HEK293 (cell line): ENCODE measurements around the gene EEF2KMT.

Experiments used
- CTCF ChIA-PET: fragments of 350-600 bp; formaldehyde crosslinking; extraction: SDS; loops from one replicate; lab custom pipeline; 2021; ENCODE audit warnings: antibody characterized with exemption; lab: Yijun Ruan, JAX
- POLR2A ChIA-PET: fragments of 300-600 bp; formaldehyde crosslinking; extraction: SDS; loops from one replicate; lab custom pipeline; 2020; ENCODE audit warnings: antibody characterized with exemption, inconsistent platforms; lab: Yijun Ruan, JAX
- H3K27ac ChIP-seq: fragments of 200-500 bp; sonication (Bioruptor generic); 2 replicates; pipeline ENCODE4 v1.5.1; 2014; ENCODE audit warnings: low read depth, low read length, control low read depth, inconsistent platforms; ENCODE audit errors: extremely low read depth
- H3K36me3 ChIP-seq, 2 experiments: fragments of 200-500 bp in 1 of 2; sonication (Bioruptor generic) in 1 of 2; 1 replicate in 1 of 2; 2 replicates in 1 of 2; pipeline ENCODE4 v1.5.1; 2014 to 2017; ENCODE audit warnings: inconsistent platforms in 2 of 2, low read length in 2 of 2; ENCODE audit not compliant: control insufficient read depth in 2 of 2, insufficient read depth in 1 of 2
- H3K4me1 ChIP-seq: fragments of 200-500 bp; sonication (Bioruptor generic); 2 replicates; pipeline ENCODE4 v1.5.1; 2014; ENCODE audit warnings: mild to moderate bottlenecking, low read length, inconsistent platforms; ENCODE audit not compliant: control insufficient read depth, insufficient read depth
- H3K4me3 ChIP-seq: 2 replicates; pipeline ENCODE4 v1.5.1; 2011; ENCODE audit warnings: low read depth, mild to moderate bottlenecking, control low read depth, low read length, moderate library complexity
- H3K9me3 ChIP-seq: fragments of 200-500 bp; sonication (Bioruptor generic); 2 replicates; pipeline ENCODE4 v1.5.1; 2014; ENCODE audit warnings: low read depth, low read length, inconsistent platforms; ENCODE audit not compliant: control insufficient read depth, insufficient read depth
- MZF1 ChIP-seq: fragments of 450-650 bp; formaldehyde crosslinking; IDR thresholded peaks from 2 replicates; pipeline ENCODE4 v1.5.1; 2017; ENCODE audit warnings: missing biosample characterization, missing genetic modification characterization, borderline replicate concordance
- SP7 ChIP-seq: fragments of 450-650 bp; formaldehyde crosslinking; IDR thresholded peaks from 2 replicates; pipeline ENCODE4 v1.5.1; 2016; ENCODE audit warnings: missing biosample characterization, missing genetic modification characterization
- YY1 ChIP-seq: fragments of 450-650 bp; formaldehyde crosslinking; IDR thresholded peaks from 2 replicates; pipeline ENCODE4 v1.5.1; 2018; ENCODE audit warnings: missing biosample characterization, missing genetic modification characterization
- ZBTB21 ChIP-seq: fragments of 450-650 bp; formaldehyde crosslinking; IDR thresholded peaks from 2 replicates; pipeline ENCODE4 v1.5.1; 2017; ENCODE audit warnings: missing biosample characterization, missing genetic modification characterization
- ZFP69B ChIP-seq: fragments of 450-650 bp; formaldehyde crosslinking; IDR thresholded peaks from 2 replicates; pipeline ENCODE4 v1.5.1; 2016; ENCODE audit warnings: missing biosample characterization, missing genetic modification characterization
- ZNF138 ChIP-seq: fragments of 450-650 bp; formaldehyde crosslinking; IDR thresholded peaks from 2 replicates; pipeline ENCODE4 v1.5.1; 2016; ENCODE audit warnings: missing biosample characterization, missing genetic modification characterization, borderline replicate concordance
- ZNF184 ChIP-seq: fragments of 450-650 bp; IDR thresholded peaks from 2 replicates; pipeline ENCODE4 v1.5.1; 2018; ENCODE audit warnings: missing biosample characterization, mild to moderate bottlenecking, missing genetic modification characterization
- ZNF302 ChIP-seq: fragments of 450-650 bp; formaldehyde crosslinking; IDR thresholded peaks from 2 replicates; pipeline ENCODE4 v1.5.1; 2016; ENCODE audit warnings: missing biosample characterization, missing genetic modification characterization, low read depth
- ZNF341 ChIP-seq: fragments of 450-650 bp; formaldehyde crosslinking; IDR thresholded peaks from 2 replicates; pipeline ENCODE4; 2016; ENCODE audit warnings: low read depth, missing biosample characterization, missing genetic modification characterization
- ZNF354C ChIP-seq: fragments of 450-650 bp; formaldehyde crosslinking; IDR thresholded peaks from 2 replicates; pipeline ENCODE4 v1.5.1; 2016; ENCODE audit warnings: missing biosample characterization, missing genetic modification characterization, low read depth, borderline replicate concordance
- ZNF391 ChIP-seq: fragments of 450-650 bp; formaldehyde crosslinking; IDR thresholded peaks from 2 replicates; pipeline ENCODE4 v1.5.1; 2016; ENCODE audit warnings: low read depth, missing biosample characterization, missing genetic modification characterization, borderline replicate concordance
- ZNF426 ChIP-seq: fragments of 450-650 bp; formaldehyde crosslinking; IDR thresholded peaks from 2 replicates; pipeline ENCODE4 v1.5.1; 2017; ENCODE audit warnings: missing biosample characterization, missing genetic modification characterization, mild to moderate bottlenecking, inconsistent platforms, moderate library complexity
- ZNF48 ChIP-seq: fragments of 450-650 bp; formaldehyde crosslinking; IDR thresholded peaks from 2 replicates; pipeline ENCODE4 v1.5.1; 2016; ENCODE audit warnings: missing biosample characterization, missing genetic modification characterization
- ZNF514 ChIP-seq: fragments of 450-650 bp; formaldehyde crosslinking; IDR thresholded peaks from 2 replicates; pipeline ENCODE4 v1.5.1; 2016; ENCODE audit warnings: missing biosample characterization, missing genetic modification characterization
- ZNF555 ChIP-seq: fragments of 450-650 bp; formaldehyde crosslinking; conservative IDR thresholded peaks from 2 replicates; pipeline ENCODE4 v1.5.1; 2017; ENCODE audit warnings: missing biosample characterization, mild to moderate bottlenecking, missing genetic modification characterization, inconsistent platforms
- ZNF624 ChIP-seq: fragments of 450-650 bp; formaldehyde crosslinking; IDR thresholded peaks from 2 replicates; pipeline ENCODE4 v1.5.1; 2017; ENCODE audit warnings: missing biosample characterization, missing genetic modification characterization
- ZNF654 ChIP-seq: fragments of 450-650 bp; formaldehyde crosslinking; IDR thresholded peaks from 2 replicates; pipeline ENCODE4 v1.5.1; 2016; ENCODE audit warnings: low read depth, missing biosample characterization, missing genetic modification characterization
- ZNF664 ChIP-seq: fragments of 450-650 bp; formaldehyde crosslinking; IDR thresholded peaks from 2 replicates; pipeline ENCODE4 v1.5.1; 2016; ENCODE audit warnings: missing biosample characterization, missing genetic modification characterization
- ZNF670 ChIP-seq: fragments of 450-650 bp; formaldehyde crosslinking; IDR thresholded peaks from 2 replicates; pipeline ENCODE4 v1.5.1; 2016; ENCODE audit warnings: missing biosample characterization, missing genetic modification characterization, low read depth
- ZNF747 ChIP-seq: fragments of 450-650 bp; formaldehyde crosslinking; IDR thresholded peaks from 2 replicates; pipeline ENCODE4 v1.5.1; 2016; ENCODE audit warnings: missing biosample characterization, missing genetic modification characterization
- TF ChIP-seq, protein P1 (sequence below): fragments of 450-650 bp; IDR thresholded peaks from 2 replicates; pipeline ENCODE4 v1.5.1; 2018; ENCODE audit warnings: missing biosample characterization, missing genetic modification characterization
- TF ChIP-seq, protein P2 (sequence below): IDR thresholded peaks from 2 replicates; pipeline ENCODE4 v1.6.1; 2011; ENCODE audit warnings: mild to moderate bottlenecking, low read depth, low read length, borderline replicate concordance
- TF ChIP-seq, protein P3 (sequence below): fragments of 450-650 bp; formaldehyde crosslinking; IDR thresholded peaks from 2 replicates; pipeline ENCODE4 v1.5.1; 2016; ENCODE audit warnings: missing biosample characterization, missing genetic modification characterization
- TF ChIP-seq, protein P4 (sequence below): fragments of 450-650 bp; formaldehyde crosslinking; IDR thresholded peaks from 2 replicates; pipeline ENCODE4 v1.5.1; 2017; ENCODE audit warnings: missing biosample characterization, mild to moderate bottlenecking, missing genetic modification characterization, moderate library complexity
- TF ChIP-seq, protein P5 (sequence below): fragments of 450-650 bp; formaldehyde crosslinking; IDR thresholded peaks from 2 replicates; pipeline ENCODE4 v1.5.1; 2016; ENCODE audit warnings: missing biosample characterization, missing genetic modification characterization

Gene EEF2KMT

DNA sequence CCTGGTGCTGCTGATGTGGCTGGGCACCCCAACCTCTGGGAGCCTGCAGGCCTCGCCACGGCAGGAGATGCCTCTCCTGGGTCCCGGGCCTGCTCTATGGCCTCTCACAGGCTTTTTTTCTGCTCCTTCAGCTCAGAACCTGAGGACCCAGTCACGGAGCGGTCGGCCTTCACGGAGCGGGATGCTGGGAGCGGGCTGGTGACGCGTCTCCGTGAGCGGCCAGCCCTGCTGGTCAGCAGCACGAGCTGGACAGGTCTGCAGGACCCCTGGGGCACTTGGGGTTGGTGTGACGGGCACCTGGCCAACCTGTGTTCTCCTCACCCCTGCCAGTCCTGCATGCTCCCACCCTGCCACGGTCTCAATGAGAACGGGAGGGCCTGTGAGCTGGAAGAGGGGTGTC, 19.0 kb downstream of the EEF2KMT start:
- Histone ChIP-seq H3K4me3 (no peak overlapping the region), H3K9me3 (no peaks in the 10 kb centered on the region), H3K27ac (no peak overlapping the region), H3K36me3 (peaks cover 0 to 35% of the 10 kb centered on the region in 2 experiments; a peak in 1 of 3 replicates), H3K4me1 (no peaks in the 10 kb centered on the region)
- TF ChIP-seq ZNF654 (tag by site-specific recombination) (no peak), YY1 (tag by site-specific recombination) (no peak), ZNF514 (tag by site-specific recombination) (no peak), ZNF426 (tag by site-specific recombination) (no peak), ZNF624 (tag by site-specific recombination) (no peak), ZNF747 (tag by site-specific recombination) (no peak), ZNF354C (tag by site-specific recombination) (no peak), ZNF391 (tag by site-specific recombination) (no peak), ZNF664 (no peak), ZFP69B (tag by site-specific recombination) (no peak), ZNF555 (tag by site-specific recombination) (no peak), ZNF138 (tag by site-specific recombination) (no peak)
- TF ChIP-seq, protein P1, sequence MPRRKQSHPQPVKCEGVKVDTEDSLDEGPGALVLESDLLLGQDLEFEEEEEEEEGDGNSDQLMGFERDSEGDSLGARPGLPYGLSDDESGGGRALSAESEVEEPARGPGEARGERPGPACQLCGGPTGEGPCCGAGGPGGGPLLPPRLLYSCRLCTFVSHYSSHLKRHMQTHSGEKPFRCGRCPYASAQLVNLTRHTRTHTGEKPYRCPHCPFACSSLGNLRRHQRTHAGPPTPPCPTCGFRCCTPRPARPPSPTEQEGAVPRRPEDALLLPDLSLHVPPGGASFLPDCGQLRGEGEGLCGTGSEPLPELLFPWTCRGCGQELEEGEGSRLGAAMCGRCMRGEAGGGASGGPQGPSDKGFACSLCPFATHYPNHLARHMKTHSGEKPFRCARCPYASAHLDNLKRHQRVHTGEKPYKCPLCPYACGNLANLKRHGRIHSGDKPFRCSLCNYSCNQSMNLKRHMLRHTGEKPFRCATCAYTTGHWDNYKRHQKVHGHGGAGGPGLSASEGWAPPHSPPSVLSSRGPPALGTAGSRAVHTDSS: no peak
- POLR2A ChIA-PET: interaction anchor here (0.5 kb wide), 1 partner anchor 320 kb away, joined by 3 read pairs; no protein-coding TSS in a partner anchor
- CTCF ChIA-PET: no interaction called here

DNA sequence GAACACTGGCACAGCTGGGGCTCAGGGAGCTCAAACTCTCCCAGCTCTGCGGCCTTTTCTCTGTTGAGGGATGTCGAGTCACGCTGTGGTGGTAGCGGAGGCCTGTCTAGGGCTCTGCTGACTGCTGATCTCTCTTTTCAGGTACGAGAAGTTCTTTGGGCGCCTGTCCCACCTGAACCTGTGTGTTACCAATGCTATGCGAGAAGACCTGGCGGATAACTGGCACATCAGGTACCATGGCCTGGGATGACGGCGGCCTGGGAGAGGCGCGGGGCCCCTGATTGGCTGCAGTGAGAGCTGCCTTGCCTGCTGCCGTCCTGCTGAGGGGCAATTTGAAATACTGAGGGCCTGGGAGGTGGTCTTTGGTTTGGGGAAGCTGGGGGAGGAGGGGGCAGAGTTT, 20.3 kb downstream of the EEF2KMT start:
- ChIA-PET POLR2A (no interaction called here), CTCF (interaction anchor here (0.7 kb wide), 1 partner anchor 21 kb away, joined by 3 read pairs; no protein-coding TSS in a partner anchor)
- peaks cover 0 to 40% of the 10 kb centered on the region in 2 experiments; a peak in 1 of 3 replicates for H3K36me3 ChIP-seq
- no peaks in the 10 kb centered on the region for H3K9me3 ChIP-seq
- no peak overlapping the region for H3K4me3 ChIP-seq
- no peak for TF ChIP-seq ZBTB21 (tag by site-specific recombination)
- TF ChIP-seq, protein P2, sequence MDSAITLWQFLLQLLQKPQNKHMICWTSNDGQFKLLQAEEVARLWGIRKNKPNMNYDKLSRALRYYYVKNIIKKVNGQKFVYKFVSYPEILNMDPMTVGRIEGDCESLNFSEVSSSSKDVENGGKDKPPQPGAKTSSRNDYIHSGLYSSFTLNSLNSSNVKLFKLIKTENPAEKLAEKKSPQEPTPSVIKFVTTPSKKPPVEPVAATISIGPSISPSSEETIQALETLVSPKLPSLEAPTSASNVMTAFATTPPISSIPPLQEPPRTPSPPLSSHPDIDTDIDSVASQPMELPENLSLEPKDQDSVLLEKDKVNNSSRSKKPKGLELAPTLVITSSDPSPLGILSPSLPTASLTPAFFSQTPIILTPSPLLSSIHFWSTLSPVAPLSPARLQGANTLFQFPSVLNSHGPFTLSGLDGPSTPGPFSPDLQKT: no peak
- TF ChIP-seq, protein P3, sequence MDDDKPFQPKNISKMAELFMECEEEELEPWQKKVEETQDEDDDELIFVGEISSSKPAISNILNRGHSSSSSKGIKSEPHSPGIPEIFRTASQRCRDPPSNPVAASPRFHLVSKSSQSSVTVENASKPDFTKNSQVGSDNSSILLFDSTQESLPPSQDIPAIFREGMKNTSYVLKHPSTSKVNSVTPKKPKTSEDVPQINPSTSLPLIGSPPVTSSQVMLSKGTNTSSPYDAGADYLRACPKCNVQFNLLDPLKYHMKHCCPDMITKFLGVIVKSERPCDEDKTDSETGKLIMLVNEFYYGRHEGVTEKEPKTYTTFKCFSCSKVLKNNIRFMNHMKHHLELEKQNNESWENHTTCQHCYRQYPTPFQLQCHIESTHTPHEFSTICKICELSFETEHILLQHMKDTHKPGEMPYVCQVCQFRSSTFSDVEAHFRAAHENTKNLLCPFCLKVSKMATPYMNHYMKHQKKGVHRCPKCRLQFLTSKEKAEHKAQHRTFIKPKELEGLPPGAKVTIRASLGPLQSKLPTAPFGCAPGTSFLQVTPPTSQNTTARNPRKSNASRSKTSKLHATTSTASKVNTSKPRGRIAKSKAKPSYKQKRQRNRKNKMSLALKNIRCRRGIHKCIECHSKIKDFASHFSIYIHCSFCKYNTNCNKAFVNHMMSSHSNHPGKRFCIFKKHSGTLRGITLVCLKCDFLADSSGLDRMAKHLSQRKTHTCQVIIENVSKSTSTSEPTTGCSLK (tag by site-specific recombination): no peak
- no peak for TF ChIP-seq ZNF341 (tag by site-specific recombination)
- no peaks in the 10 kb centered on the region for H3K4me1 ChIP-seq
- no peak overlapping the region for H3K27ac ChIP-seq

DNA sequence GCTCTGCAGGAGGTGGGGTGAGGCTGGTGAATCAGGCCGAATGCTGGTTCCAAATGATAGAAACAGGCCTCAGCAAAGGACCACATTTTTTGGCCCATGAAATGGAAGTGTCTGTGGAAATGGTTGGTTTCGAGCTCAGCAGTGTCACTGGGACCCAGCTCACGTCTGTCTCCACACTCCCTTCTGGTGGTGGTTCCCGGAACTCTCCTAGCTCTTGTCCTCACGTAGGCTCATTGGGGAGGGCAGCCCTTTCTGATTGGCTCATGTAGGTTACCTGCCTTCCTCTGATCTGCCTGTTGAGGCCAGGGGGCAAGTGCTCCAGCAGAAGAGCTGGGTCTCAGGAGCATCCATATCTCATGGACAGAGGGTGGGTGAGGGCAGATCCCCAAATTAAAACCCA, 22.0 kb downstream of the EEF2KMT start:
- no peaks in the 10 kb centered on the region for H3K9me3 ChIP-seq
- no peak overlapping the region for H3K4me3 ChIP-seq
- ChIA-PET CTCF (interaction anchor here (0.5 to 1.1 kb wide), 3 partner anchors 9 to 558 kb away, joined by 3 to 9 read pairs (median 6); no protein-coding TSS in a partner anchor), POLR2A (interaction anchor here (1.2 kb wide), 1 partner anchor 22 kb away, joined by 3 read pairs; the partner anchor contains the start of gene EEF2KMT)
- H3K4me1 ChIP-seq: no peaks in the 10 kb centered on the region
- no peak overlapping the region for H3K27ac ChIP-seq
- H3K36me3 ChIP-seq: peaks cover 0 to 40% of the 10 kb centered on the region in 2 experiments; a peak in 1 of 3 replicates
- TF ChIP-seq ZNF670: no peak
- TF ChIP-seq, protein P4, sequence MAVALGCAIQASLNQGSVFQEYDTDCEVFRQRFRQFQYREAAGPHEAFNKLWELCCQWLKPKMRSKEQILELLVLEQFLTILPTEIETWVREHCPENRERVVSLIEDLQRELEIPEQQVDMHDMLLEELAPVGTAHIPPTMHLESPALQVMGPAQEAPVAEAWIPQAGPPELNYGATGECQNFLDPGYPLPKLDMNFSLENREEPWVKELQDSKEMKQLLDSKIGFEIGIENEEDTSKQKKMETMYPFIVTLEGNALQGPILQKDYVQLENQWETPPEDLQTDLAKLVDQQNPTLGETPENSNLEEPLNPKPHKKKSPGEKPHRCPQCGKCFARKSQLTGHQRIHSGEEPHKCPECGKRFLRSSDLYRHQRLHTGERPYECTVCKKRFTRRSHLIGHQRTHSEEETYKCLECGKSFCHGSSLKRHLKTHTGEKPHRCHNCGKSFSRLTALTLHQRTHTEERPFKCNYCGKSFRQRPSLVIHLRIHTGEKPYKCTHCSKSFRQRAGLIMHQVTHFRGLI (tag by site-specific recombination): no peak
- TF ChIP-seq ZNF302 (tag by site-specific recombination): no peak
- TF ChIP-seq ZNF184 (tag by site-specific recombination): no peak
- TF ChIP-seq ZNF48 (tag by site-specific recombination): no peak
- TF ChIP-seq SP7: no peak
- TF ChIP-seq, protein P5, sequence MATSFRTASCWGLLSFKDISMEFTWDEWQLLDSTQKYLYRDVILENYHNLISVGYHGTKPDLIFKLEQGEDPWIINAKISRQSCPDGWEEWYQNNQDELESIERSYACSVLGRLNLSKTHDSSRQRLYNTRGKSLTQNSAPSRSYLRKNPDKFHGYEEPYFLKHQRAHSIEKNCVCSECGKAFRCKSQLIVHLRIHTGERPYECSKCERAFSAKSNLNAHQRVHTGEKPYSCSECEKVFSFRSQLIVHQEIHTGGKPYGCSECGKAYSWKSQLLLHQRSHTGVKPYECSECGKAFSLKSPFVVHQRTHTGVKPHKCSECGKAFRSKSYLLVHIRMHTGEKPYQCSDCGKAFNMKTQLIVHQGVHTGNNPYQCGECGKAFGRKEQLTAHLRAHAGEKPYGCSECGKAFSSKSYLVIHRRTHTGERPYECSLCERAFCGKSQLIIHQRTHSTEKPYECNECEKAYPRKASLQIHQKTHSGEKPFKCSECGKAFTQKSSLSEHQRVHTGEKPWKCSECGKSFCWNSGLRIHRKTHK (tag by site-specific recombination): no peak
- TF ChIP-seq MZF1 (tag by site-specific recombination): no peak
